Lung microvascular endothelial cell (primary cell): ENCODE measurements around the gene FAM20B. TPM values are rescaled to one million over a fixed set of nuclear protein-coding genes. Genes with fewer than 3 reads are reported as not detected.

Experiments used
- DNase-seq, 2 donors: peaks; one replicate each; pipeline versions ENCODE4 v3.0.0 to v3.0.0-alpha.2; 2010; ENCODE audit warnings: low read depth in 2 of 2
- total RNA-seq: library from RNA; depleted of rRNA; stranded (reverse); fragments of >200 nt; gene quantifications from 2 replicates; pipeline ENCODE4 v1.2.1, GENCODE V29; 2014

The FAM20B gene
- total RNA-seq, 1 donor from 2014 or later: 25.6 TPM

DNA sequence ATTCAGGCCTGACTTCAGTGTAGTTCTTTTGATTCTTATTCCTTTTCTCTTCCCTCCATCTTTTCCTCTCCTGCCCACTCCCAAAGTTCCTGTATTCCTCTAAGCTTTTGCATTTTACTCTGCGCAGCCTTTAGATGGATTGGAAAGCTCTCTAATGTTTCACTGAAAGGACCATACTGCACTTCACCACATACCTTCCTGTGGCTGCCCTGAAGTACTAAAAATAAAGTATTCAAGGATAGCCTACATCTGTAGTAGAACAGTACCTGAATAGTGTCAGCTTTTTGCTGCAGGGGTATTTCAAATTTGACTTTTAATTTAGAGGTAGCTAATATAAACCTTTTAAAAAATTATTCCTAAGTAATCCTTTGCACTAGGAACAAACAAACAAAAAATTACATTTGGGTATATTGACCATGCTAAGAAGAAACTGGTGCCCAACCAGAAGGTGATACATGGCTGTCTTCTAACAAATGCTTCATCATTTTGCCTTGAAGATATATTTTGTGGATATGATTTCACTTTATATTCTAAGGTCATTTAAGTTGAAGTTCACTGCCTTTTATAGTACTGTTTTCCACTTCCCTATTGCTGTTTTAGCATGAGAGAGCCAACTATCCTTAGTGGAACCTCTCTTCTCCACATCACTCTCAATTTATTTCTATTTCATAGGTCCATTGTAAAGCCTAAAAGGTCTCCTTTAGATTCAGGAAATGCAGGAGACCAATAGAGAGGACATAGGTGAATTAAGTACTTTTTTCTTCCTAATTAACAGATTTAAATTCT lies 22.8 kb downstream of the FAM20B start:
- DNase-seq: no peak

DNA sequence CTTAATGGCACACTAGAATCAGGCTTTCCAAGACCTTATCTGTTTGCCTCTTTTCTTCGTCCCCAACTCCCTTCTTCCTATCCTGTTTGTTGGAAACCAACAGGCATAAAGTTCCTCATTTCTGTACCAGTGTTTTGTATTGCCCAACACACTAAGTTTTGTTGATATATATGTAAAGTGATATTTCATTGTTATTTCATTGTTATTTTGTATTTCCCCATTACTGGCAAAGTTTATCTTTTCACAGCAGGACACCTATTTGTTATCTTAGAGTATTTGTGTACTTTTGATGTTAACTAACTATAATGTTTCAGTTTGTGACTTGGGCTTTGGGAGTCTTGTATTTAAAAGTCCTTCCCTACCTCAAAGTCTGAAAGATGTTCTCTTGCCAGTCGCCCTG lies 27.1 kb downstream of the FAM20B start:
- no peak for DNase-seq

DNA sequence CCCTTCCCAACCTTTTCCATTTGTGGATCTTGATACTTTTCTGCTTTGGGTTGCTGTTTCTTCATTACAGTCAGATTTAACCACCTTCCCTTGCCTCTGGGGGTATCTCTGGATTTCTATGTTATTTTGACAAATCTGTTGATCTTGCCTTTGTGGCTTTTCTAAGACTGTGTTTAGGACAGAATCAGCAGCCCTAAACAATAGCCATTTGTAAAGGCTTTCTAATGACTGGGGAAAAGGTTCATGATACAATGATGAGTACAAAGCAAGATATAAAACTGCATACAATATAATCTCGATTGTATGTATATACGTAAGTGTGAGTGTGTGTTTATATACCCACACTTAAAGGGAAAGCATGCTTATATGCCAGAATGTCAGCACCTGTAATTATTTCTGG lies 27.8 kb downstream of the FAM20B start:
- no peak for DNase-seq

DNA sequence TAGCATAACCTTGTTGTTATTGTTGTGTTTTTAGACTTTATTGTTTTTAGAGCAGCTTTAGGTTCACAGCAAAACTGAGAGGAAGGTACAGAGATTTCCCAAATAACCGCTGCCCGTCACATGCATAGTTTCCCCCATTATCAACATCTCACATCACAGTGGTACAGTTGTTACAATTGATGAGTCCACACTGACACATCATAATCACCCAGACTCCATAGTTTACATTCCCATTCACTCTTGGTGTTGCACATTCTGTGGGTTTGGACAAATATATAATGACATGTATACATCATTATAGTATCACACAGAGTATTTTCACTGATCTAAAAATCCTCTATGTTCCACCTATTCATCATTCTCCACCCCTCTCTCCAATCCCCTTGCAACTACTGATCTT lies 30.2 kb downstream of the FAM20B start:
- no peak for DNase-seq

DNA sequence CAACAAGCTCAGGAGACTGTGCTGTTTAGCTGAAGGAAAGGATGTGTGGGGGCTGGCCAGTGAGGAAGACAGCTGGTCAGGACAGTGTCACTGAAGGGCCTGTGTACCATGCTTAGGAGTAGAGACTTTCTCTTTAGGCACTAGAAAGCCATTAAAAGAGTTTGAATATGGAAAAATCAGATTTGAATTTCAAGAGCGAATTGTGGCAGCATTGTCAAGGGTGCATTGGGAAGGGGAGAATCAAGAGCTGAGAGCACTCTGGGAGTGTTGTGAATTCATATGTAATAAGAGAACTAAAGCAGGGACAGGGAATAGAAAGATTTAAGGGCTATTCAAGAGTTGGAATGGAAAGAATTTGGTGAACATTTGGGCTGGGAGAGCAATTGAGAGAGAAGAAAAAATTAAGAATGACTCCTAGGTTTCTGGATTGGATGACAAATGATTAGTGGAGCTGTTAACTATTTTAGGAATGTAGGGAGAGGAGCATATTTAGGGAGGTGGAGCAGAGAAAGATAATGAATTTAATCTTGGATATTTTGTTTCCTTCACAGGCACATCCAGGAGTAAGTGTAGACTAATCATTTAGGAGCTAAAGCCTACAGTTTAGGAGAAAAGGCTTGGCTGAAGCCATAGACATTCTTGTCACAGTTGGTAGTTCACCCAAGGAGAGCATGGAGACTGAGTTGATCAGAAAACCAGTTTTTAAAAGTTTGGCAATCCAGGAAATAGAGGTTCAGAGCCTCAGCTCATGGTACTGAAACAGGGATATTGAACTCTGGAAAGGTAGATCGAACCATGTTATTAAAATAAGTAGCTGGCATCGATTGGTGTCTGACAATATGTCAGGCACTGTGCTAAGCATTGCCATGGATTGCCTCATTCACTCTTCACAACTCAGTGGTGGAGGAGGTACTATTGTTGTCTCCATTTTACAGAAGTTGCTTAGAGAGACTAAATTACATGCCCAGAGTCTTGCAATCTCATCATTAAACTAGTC lies 33.1 kb downstream of the FAM20B start:
- DNase-seq: no peak

DNA sequence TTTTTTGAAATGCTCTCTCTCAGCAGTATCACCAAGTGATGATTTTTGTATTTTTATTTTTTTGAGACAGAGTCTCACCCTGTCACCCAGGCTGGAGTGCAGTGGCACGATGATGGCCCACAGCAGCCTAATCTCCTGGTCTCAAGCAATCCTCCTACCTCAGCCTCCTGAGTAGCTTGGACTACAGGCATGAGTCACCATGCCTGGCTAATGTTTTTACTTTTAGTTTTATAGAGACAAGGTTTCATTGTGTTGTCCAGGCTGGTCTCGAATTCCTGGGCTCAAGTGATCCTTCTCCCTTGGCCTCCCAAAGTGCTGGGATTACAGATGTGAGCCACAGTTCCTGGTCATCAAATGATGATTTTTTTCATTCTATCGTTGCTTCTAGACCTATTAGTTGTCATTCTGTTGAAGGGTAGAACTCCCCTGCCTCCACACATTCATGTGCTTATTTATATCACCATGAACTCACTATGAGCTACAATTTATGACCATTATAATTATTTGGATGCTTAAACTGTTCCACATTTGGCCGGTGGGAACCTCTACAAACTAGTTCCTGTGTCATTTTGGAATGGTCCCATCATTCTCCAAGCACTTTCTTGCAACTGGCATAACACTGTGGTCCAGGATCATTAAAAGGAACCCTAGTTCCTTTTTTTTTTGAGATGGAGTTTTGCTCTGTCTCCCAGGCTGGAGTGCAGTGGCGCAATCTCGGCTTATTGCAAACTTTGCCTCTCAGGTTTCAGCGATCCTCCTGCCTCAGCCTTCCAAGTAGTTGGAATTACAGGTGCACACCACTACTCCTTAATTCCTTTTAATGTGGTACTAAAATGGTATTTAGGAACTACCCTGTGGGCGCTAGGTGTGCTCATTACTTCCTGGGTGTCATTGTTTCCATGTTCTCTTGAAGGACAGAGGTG lies 35.9 kb downstream of the FAM20B start:
- no peak for DNase-seq

DNA sequence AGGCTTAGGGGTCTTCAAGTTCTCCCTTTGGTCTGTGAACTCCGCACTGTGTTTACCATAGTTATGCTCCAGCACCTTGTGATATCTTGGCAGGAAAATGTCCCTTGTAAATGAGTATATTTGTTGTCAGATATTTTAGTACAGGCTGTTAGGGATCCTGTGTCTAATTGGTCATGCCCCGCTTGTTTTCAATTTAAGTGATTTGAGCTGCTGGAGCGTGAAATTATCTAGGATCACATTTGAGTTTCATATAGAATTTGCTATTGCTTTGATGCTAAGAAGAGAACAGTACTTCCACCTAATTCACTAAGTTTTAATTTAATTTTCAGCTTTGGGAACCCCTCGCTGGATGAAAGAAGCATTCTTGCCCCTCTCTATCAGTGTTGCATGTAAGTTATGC lies 40.8 kb downstream of the FAM20B start:
- no peak for DNase-seq

DNA sequence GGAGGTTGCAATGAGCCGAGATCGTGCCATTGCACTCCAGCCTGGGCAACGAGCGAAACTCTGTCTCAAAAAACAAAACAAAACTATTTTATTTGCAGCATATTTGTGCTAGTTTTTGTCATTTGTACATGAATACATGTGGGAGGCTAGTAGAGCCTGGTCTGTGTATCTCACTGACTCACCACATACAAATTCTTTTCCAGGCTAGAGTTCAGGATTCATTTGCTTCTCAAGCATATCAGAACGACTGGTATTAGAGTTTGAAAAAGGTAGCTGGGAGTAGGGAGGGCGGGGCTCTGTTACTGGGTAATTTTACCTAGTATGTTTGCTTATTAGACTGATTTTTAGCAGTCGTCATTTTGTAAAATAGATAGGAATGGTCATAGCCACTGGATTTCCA lies 51.7 kb downstream of the FAM20B start:
- DNase-seq: no peak

DNA sequence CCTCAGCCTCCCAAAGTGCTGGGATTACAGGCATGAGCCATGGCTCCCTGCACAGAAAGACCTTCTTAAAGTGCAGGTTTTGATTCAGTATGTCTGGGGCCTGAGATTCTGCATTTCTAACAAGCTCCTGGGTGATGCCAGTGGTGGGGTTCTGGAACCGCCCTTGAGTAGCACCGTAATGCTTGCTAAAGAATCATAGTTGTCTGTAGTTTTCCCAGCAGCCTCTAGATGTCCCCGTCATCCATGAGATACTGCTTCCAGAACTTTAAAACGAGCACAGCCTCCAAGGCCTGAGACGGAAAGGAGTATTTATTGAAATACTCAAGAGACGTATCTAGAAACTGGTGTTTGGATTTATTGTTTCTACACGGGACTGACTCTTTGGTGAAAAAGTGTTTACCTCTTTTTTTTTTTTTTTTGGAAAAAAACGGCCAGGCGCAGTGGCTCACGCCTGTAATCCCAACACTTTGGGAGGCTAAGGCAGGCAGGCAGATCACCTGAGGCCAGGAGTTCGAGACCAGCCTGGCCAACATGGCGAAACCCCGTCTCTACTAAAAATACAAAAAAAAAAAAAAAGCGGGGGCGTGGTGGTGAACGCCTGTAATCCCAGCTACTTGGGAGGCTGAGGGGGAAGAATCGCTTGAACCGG lies 53.5 kb downstream of the FAM20B start:
- DNase-seq: peak; percentile 79 to 81

DNA sequence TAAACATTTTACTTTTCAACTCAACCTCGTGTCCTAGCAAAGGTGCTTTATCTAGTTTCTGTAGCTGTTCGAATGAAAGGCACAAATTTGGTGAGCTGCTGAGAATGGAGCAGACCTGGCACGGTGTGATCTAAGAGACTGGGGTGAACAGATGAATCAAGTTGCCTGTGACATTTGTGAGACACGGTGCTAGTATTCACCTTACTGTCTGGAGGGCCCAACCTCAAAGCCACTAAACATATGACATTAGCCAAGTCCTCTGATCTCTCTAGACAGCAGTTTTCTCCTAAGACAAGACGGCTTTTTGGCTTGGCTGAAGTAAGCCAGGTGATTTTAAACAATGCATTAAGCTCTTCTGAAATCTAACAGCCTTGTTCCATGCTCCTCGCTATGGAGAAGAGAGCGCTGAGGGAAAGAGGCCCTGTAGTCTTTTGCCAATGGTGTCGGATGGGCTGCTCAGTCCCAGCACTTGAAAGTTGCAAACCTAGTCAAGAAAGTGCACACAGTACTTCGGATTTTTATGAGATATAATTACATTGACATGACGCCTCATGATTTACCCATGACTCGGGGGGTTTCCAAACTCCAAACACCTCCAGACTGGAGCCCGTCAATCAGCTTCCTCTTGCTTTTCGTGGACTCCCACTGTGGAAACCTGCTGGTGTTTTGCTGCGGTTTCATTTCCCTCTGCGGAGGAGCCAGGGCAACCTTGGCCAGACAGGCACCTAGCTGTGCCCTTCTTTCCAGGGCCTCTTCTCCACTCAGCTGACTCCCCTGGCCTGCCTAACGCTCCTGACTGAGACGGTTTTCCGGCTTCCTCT lies 55.4 kb downstream of the FAM20B start:
- DNase-seq: no peak

DNA sequence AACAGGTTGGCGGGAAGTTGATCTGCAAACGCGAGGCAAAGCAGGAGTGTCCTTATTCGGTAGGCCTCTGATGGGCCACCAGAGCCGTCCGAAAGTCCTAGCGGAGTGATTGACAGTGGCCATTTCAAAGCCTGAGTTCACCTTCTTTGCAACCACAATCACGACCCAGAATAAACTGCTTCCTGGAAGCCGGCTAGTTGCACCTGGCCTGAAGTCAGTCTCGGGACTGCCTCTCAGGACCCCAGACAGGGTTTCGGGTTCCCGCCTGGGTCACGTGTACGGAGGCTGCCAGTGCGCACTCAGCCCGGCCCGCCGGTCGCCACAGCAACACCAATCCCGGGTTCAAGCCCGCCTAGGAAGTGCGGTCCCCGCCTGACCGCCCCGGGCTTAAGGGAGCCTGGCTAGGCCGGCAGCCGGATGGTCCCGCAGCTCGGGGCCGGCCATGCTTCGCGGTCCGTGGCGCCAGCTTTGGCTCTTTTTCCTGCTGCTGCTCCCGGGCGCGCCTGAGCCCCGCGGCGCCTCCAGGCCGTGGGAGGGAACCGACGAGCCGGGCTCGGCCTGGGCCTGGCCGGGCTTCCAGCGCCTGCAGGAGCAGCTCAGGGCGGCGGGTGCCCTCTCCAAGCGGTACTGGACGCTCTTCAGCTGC lies 56.1 kb downstream of the FAM20B start, which contains the start of gene TOR3A:
TOR3A (plus strand) TSS at position 384 of the 646 bp plus-strand sequence; CDS start at position 443, 59 bp downstream.
- DNase-seq: peak; percentile 85 to 88

DNA sequence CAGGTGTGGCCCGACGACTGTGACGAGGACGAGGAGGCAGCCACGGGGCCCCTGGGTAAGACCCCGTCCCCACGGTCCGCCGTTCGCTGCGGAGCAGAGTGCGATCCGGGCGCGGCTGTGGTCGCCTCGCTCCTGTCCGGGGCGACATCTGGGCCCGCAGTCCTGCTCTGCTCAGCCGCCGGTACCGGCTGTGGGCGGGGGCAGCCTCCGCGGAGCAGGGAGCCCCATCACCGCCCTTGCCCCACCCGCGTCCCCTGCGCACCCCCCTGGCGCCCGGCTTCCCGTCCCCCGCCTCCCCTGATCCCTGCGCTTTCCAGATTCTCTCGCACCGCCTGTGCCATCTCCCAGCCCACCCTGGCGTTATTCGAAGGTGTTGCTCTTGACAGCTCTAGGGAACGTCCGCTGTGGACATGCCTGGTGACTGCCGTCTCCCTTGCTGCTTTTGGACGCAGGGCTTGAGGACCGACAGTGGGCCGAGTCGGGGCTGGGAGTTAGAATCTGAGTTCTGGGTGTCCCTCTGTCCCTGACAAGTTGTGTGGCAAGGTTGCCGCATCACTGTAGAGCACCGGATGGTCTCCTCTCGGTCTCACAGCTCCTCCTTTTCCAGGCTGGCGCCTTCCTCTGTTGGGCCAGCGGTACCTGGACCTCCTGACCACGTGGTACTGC lies 56.8 kb downstream of the FAM20B start:
- DNase-seq: peak in 1 of 2 donors; percentile 30

DNA sequence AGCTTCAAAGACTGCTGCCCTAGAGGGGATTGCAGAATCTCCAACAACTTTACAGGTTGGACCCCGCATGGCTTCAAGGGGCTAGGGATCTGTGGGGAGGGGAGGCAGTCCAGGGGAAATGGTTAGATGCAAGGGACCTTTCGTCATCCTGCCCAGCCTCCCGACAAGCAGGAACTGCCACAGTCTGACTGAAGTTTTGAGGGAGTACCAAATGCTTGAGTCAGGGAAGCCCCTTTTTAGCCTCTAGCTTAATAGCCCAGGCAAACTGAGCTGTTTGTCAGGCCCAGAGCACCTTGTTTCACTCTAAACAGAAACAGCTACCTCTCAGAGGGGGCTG lies 57.3 kb downstream of the FAM20B start:
- DNase-seq: no peak

DNA sequence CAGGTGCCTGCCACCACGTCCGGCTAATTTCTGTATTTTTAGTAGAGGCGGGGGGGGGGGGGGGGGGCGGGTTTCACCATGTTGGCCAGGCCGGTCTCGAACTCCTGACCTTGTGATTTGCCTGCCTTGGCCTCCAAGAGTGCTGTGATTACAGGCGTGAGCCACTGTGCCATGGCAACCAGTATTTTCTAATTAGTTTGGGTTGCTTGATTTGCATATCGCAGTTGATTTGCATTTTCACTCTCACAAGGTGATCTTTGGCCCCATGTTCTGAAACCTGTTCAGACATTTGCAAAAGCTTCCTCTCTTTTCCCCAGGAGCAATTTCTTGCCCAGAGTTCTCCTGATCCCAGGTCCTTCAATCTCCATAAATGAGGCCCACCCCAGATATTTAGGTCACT lies 57.8 kb downstream of the FAM20B start:
- no peak for DNase-seq

DNA sequence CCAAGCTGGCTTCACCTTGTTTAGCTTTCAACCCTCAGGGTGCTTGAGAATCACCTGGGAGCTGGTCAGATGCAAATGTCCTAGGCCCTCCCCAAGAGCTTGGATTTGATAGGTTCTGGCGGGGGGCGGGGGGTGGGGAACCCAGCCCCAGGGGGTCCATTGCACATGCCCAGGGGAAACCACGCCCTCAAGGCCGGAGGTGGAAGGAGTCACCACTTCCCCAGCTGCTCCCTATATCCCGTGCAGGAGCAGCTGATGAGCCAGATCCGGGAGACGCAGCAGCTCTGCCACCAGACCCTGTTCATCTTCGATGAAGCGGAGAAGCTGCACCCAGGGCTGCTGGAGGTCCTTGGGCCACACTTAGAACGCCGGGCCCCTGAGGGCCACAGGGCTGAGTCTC lies 62.0 kb downstream of the FAM20B start:
- DNase-seq: peak; percentile 85 to 88

DNA sequence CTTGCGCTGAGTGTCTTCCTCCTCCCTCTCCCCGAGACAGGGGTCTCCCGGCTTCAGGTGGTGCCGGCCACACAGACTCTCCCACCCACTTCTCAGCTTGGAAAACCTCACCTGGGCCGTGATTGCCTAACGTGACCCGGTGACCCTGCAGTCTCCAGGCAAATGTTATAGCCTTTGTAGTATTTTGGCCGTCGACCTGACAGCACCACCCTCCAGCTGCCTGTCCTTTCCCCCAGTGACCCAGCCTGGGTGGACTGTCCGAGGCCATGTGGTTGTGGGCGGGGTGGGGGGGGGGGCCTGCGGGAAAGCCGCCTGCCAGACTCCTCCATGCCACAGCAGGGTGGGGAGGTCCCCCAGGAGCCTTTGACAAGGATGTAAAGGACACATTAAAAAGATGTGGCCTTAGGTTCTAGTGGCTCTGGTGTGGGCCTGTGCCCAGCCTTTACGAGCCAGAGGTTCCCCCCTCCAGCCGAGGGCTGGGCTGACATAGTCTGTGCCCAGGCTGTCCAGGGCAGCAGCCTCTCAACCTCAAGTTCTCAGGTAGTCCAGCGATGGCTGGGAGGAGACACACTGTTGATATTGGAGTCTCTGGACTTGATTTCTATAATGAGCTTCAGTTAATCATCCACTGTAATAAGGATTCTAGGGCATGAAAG lies 64.3 kb downstream of the FAM20B start:
- no peak for DNase-seq

DNA sequence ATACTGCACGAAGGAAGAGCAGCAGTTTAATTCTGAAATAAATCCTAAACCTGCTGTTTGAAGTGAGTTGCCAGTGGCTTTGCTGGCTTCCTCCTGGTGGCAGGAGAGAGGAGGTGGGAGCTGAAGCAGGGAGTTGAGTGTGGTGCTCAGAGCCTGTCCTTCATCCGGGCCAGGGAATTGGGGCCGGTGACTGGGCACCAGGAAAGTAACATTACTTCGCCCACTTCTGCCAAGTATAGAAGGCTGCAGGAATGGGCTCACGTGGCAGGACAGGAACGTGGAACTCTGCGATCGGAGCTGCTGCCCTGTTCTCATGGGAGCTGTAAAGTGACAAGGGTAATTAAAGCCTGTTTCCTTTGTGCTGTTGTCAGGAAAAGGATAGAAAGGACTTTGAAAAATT lies 64.8 kb downstream of the FAM20B start:
- DNase-seq: no peak

DNA sequence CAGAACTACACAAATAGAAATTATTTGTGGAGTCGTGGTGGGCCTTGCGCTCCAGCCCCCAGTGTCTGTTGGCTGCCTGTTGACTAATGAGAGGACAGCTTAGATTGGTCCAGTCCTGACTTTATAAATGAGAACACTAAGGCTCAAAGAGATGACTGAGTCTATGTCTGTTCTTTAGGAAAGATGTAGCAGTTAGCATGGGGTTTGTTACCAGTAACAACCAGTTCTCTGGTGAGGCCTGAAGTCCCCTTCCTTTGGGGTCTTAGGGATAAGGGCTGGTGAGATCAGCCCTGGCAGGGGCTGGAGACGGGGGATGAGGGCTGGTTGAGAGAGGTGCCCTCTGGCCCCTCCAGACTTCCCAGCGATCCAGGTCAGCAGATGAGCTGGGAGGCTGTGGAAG lies 65.2 kb downstream of the FAM20B start:
- no peak for DNase-seq
